ENCODE measurements around the gene KIF21B. TPM values are rescaled to one million over a fixed set of nuclear protein-coding genes. Genes with fewer than 3 reads are reported as not detected.

Gene KIF21B
- total RNA-seq, 1 experiment from 2014 or later = 2.1 TPM

- peak; percentile 55 for DNase-seq (ENCODE audit: low spot score)
Observed at GRCh38 chr1:201042779-201043461, 19.4 kb upstream of the KIF21B start.

DNA sequence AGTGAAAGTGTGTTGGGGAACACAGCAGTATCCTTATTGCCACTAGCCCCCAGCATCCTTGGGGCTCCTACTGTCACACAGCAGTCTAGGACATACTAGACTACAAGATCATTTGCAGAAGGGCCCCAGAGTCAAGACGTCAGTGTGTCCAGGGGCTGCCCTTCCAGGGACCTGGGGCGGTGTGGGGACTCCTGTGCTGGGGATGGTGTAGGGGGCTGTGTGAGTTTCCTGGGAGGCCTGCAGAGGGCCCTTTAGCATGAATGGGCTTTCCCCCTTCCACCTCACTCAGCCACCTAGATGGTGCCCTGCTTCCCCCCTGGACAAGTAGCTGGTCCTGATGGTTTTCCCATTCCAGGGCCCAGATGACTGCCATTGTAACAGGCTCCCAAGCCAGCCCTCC lies 17.5 kb upstream of the KIF21B start:
- DNase-seq (ENCODE audit: low spot score) = no peak

- DNase-seq (ENCODE audit: low spot score) = no peak
Observed at GRCh38 chr1:201039876-201040275, 16.4 kb upstream of the KIF21B start.

DNA sequence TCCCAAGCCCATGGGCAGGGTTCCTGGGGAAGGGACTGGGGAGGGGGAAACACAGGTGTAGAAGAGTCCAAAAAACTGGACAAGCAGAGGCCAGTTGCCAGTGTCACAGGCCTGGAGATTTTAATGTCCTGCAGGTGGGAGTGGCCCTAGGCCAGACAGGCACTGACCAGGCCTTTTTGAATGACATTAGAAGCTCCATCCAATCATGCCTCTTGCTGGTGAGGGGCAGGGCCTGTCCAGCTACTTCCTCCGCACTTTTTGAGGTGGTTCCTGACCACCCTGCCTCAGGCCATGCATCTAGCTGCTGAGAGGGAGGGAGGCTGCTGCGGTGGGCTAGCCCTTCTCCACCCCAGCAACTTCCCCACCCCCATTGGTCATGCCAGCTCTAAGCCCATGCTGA lies 15.9 kb upstream of the KIF21B start:
- DNase-seq (ENCODE audit: low spot score) = no peak

DNA sequence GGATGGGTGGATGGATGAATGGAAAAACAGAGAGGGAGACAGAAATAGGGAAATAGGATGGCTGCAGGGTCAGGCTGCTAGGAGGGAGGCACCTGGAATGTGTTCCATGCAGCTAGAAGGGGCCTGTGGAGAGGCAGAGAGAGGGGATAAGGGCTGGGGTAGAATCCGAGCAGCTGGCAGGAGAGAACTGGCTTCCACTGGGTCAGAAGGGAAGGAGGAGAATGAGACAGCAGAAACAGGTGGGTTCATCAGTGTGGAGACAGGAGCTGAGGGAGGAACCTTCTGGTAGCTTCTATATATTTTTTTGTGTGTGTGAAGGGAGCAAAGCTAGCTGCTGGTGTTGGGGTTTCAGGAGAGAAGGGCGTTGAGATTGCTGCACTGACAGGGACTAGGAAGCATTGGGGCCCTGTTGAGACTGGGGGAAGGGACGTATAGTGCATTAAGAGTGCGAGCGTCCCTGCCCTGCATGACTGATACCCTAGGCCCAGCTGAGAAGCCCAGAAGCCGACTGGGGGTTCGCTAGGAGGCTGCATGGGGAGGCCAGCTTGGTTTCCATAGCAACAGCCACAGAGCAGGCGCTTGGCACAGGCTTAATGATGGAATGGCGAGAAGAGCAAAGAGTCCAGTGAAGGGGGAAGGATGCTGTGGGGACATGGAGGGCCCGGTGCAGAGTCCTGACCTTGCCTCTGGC lies 14.8 kb upstream of the KIF21B start:
- no peak for DNase-seq (ENCODE audit: low spot score)

- no peak for DNase-seq (ENCODE audit: low spot score)
Observed at GRCh38 chr1:201036188-201036842, 12.8 kb upstream of the KIF21B start.

GRCh38 chr1:201034671-201035070 lies 11.2 kb upstream of the KIF21B start:
- no peak for DNase-seq (ENCODE audit: low spot score)

DNA sequence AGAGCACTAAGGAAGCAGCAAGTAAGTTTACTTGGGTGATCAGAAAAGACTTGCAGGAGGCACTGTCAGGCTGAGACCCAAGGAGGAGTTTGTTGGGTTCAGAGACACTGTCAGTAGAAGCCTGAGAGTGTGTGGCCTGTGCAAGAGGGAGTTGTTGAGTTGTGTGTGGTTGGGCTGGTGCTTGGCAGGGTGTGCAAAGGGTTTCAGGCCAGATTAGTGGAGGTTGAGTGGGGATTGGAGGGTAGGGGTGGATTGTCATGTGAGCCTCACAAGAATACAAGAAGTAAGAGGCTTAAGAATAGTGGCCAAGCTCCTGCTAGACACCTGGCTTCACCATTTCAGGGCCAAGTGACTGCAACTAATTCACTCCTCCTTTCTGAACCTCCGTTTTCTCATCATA lies 8.9 kb upstream of the KIF21B start:
- DNase-seq (ENCODE audit: low spot score) = no peak

DNA sequence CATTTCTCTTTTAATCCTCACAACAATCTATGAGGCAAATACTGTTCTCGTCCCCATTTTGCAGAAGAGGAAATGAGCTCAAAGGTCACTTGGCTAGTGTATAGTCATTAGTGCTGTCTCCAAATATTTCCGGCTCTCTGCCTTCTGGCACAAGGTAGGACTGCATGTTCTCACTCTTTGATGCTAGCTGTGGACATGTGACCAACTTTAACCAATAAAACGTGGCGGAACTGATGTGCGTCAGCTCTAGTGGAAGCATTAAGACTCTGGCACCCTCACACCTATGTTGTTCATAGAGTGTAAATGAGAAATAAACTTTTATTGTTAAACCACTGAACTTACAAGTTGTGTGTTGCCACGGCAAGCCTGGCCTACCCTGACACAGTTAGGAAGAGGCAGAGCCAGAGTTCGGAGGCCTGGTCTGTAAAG lies 5.0 kb upstream of the KIF21B start:
- DNase-seq (ENCODE audit: low spot score) = no peak

- DNase-seq (ENCODE audit: low spot score) = no peak
Observed at GRCh38 chr1:201026836-201027235, 3.3 kb upstream of the KIF21B start.

DNA sequence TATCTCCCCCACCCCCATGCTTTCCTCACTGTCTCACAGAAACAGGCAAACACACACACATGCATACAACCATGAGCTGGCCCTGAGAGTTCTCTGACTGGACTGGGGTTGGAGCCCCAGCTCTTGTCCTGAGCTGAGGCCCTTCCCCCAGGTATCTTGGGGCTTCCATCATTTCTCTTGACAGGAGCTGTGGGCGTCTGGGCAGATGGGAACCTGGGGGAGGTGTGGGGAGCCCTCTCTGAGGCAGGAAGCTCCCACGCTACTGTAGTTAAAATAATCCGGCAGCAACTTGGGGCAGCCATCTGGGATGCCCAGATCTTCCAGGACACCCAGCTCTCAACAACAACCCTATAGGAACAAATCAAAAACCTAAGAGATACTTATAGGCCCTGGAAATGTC lies 2.7 kb upstream of the KIF21B start:
- DNase-seq (ENCODE audit: low spot score) = no peak

DNA sequence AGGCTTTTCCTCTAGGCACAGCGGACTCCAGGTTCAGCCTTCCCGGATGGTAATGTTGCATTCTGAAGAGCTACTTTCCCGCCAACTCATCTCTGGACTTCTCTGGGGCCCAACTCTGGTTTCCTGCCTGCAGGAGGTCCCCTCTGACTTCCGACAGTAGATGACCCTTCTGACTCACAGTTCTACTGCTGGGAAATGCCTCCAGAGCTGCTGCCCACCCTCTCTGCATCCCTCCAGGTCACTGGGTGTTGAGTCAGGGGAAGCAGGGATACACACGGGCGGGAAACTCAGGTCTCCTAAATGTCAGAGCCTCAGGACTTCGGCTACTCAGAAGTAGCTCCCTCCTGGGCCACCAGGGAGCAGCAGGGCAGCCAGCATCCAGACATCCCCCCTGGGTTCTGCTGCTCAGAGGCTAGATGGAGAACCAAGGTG lies 2.1 kb upstream of the KIF21B start:
- DNase-seq (ENCODE audit: low spot score) = peak; percentile 30

- no peak for DNase-seq (ENCODE audit: low spot score)
Observed at GRCh38 chr1:201024625-201024998, 1.1 kb upstream of the KIF21B start.

- no peak for DNase-seq (ENCODE audit: low spot score)
Observed at GRCh38 chr1:201023920-201024624, 558 bp upstream of the KIF21B start.

DNA sequence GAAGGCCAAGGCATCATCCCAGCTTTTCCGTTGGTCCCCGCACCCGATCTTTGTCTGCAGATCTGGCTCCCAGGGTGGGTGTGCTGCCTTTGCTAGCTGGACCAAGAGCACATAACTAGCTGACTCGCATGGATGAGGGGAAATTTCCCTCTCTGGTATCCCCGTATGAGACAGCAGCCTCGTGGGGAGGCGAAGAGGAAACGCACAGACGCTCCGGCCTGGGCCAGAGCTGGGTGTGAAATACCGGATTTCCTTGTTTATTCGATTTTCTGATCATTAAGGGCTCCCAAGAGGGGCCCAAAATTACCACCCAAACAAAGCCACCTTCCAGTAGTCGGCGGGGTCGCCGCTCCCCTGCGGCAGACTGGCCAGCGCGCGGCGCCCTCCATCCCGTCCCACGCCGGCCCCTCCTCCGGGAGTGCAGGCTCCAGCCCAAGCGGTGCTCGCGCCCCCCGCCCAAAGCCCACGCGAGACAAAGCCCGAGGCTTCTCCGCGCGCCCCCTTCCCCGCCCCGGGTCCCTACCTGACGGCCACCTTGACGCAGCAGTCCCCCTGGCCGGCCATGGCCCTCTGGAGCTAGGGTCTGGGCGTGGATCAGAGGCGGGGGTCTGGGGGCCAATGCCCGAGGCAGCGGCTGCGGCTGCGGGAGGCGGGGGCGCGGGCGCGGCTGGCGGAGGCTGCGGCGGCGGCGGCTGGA lies 546 bp downstream of the KIF21B start:
- no peak for DNase-seq (ENCODE audit: low spot score)

DNA sequence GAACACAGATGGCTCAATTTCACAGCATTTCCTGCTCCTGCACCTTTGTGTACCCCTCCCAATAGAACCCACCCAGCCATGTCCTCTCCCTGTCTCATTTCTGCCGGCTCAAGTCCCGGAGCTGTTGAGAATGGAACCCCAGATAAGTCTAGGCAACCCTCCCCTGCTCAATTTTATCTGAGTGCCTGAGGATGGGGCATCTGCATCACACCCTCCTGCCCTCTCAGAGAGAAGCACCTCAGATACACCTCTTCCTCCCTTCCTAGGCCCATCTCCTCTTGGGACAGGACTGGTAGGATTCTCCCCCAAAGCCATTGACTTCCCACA lies 1.1 kb downstream of the KIF21B start:
- DNase-seq (ENCODE audit: low spot score) = no peak

GRCh38 chr1:201021630-201022492 lies 1.7 kb downstream of the KIF21B start:
- DNase-seq (ENCODE audit: low spot score) = no peak

- DNase-seq (ENCODE audit: low spot score) = no peak
Observed at GRCh38 chr1:201020721-201021629, 2.5 kb downstream of the KIF21B start.

DNA sequence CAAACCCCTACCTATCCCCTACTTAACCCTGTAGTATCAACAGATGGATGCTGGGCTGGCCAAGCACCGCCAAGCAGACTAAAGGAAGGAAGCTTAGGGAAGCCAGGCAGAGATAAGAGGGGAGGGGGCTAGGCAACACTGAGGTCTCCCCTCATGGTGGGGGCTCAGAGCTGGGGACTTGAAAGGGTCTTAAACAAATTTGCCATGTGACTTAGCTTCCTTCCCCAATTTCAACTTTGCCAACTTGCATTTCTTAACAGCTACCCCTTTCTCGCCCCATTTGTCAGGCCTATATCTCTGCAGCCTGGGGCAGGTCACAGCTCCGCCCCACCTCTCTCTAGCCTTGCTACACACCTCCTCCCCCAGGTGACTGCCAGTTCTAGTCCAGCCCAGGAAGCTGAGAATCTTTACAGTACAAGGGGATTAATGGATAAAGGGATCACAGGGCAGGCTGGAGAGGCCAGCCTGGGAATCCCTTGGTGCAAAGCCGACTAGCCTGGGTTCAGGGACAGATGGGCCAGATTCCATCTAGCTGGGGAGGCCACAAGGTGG lies 3.4 kb downstream of the KIF21B start:
- DNase-seq (ENCODE audit: low spot score) = no peak
